Measurements from ENCODE around the gene ACOT13.
"Not testable (repeated sequence)": the region's sequence is repeated elsewhere in the genome, so short reads cannot be mapped to it uniquely, and the experiment has no call there.

Gene ACOT13

GRCh38 chr6:24667378-24667803 lies 514 bp downstream of the ACOT13 start:
- in situ Hi-C loops (cut with MboI; ENCODE audit: low sequenced_read_pairs, unreplicated experiment) = no loop called here
- peak; percentile 12 for DNase-seq (ENCODE audit: low spot score)

GRCh38 chr6:24668066-24668996 lies 1.5 kb downstream of the ACOT13 start:
- DNase-seq (ENCODE audit: low spot score); in situ Hi-C loops (cut with MboI; ENCODE audit: low sequenced_read_pairs, unreplicated experiment): not testable (repeated sequence)

More at GRCh38 chr6:24667378-24667803, 514 bp downstream of the ACOT13 start:
- TF ChIP-seq CTCF (IDR thresholded peaks at IDR 0.05; ENCODE audit: borderline replicate concordance, control extremely low read depth, extremely low read depth, insufficient read depth, missing control alignments) = no peak

GRCh38 chr6:24668997-24669361 lies 2.1 kb downstream of the ACOT13 start:
- in situ Hi-C loops (cut with MboI; ENCODE audit: low sequenced_read_pairs, unreplicated experiment) = no loop called here
- TF ChIP-seq CTCF (IDR thresholded peaks at IDR 0.05; ENCODE audit: borderline replicate concordance, control extremely low read depth, extremely low read depth, insufficient read depth, missing control alignments) = no peak

GRCh38 chr6:24670492-24670891 lies 3.6 kb downstream of the ACOT13 start:
- in situ Hi-C loops (cut with MboI; ENCODE audit: low sequenced_read_pairs, unreplicated experiment); DNase-seq (ENCODE audit: low spot score): not testable (repeated sequence)

More at GRCh38 chr6:24668997-24669361, 2.1 kb downstream of the ACOT13 start:
- DNase-seq (ENCODE audit: low spot score) = no peak

GRCh38 chr6:24671077-24671476 lies 4.2 kb downstream of the ACOT13 start:
- in situ Hi-C loops (cut with MboI; ENCODE audit: low sequenced_read_pairs, unreplicated experiment); DNase-seq (ENCODE audit: low spot score): not testable (repeated sequence)

GRCh38 chr6:24672620-24673182 lies 5.8 kb downstream of the ACOT13 start:
- DNase-seq (ENCODE audit: low spot score) = no peak
- TF ChIP-seq CTCF (IDR thresholded peaks at IDR 0.05; ENCODE audit: borderline replicate concordance, control extremely low read depth, extremely low read depth, insufficient read depth, missing control alignments) = no peak

GRCh38 chr6:24673625-24674024 lies 6.7 kb downstream of the ACOT13 start:
- in situ Hi-C loops (cut with MboI; ENCODE audit: low sequenced_read_pairs, unreplicated experiment) = no loop called here
- no peak for DNase-seq (ENCODE audit: low spot score)
- TF ChIP-seq CTCF (IDR thresholded peaks at IDR 0.05; ENCODE audit: borderline replicate concordance, control extremely low read depth, extremely low read depth, insufficient read depth, missing control alignments) = no peak

More at GRCh38 chr6:24672620-24673182, 5.8 kb downstream of the ACOT13 start:
- in situ Hi-C loops (cut with MboI; ENCODE audit: low sequenced_read_pairs, unreplicated experiment) = no loop called here

- DNase-seq (ENCODE audit: low spot score); in situ Hi-C loops (cut with MboI; ENCODE audit: low sequenced_read_pairs, unreplicated experiment): not testable (repeated sequence)
Observed at GRCh38 chr6:24678792-24679352, 12.0 kb downstream of the ACOT13 start.
